HepG2 (cell line): ENCODE results near the gene BARHL2. TPM values are rescaled to one million over a fixed set of nuclear protein-coding genes. Genes with fewer than 3 reads are reported as not detected.

Source experiments
- ATAC-seq: fragments of 200-7000 bp; cut with Tn5 transposase; 3 replicates; pipeline ENCODE4 v1.9.1; 2020; ENCODE audit warnings: mild to moderate bottlenecking, moderate library complexity
- BruUV-seq: library from RNA; stranded (reverse); fragments of 400-500 nt; replicated peaks from 2 replicates; lab custom pipeline; 2021; lab: Mats Ljungman, UMichigan
- CTCF ChIA-PET: fragments of 300-600 bp; formaldehyde crosslinking; extraction: SDS; loops from one replicate; lab custom pipeline; 2021; ENCODE audit warnings: low total read pairs, inconsistent platforms, low intra/inter-chr PET ratio; lab: Yijun Ruan, JAX
- POLR2A ChIA-PET: fragments of 350-600 bp; sonication (Branson Sonifier 250); formaldehyde crosslinking; loops from one replicate; lab custom pipeline; 2020; ENCODE audit warnings: antibody characterized with exemption, inconsistent platforms; lab: Yijun Ruan, JAX
- DNase-seq: peaks from one replicate; pipeline ENCODE4 v3.0.0-alpha.2; 2015; ENCODE audit warnings: low spot score
- FAIRE-seq: peaks from 3 replicates; lab custom pipeline; 2011; peaks lifted over from hg19 to GRCh38; lab: Jason Lieb, UNC
- H2AFZ ChIP-seq: one replicate; pipeline ENCODE4 v1.6.1; 2011; ENCODE audit warnings: low read length, inconsistent platforms
- H3K27ac ChIP-seq: fragments of 300-600 bp; 3 replicates; pipeline ENCODE4 v1.8.0; 2011; ENCODE audit warnings: mixed run types, mild to moderate bottlenecking, mixed read lengths, low read length, inconsistent platforms; ENCODE audit not compliant: insufficient read depth; ENCODE audit errors: extremely low read length
- H3K27me3 ChIP-seq, 2 experiments: fragments of 200-600 bp in 1 of 2; 2 replicates in 1 of 2; 3 replicates in 1 of 2; pipeline versions ENCODE4 v1.6.0 to v1.8.0; 2011; ENCODE audit warnings: low read length in 2 of 2, mild to moderate bottlenecking in 2 of 2, moderate library complexity in 2 of 2, inconsistent platforms in 1 of 2; ENCODE audit not compliant: insufficient read depth in 2 of 2, control insufficient read depth in 1 of 2
- H3K36me3 ChIP-seq, 2 experiments: fragments of 200-600 bp in 1 of 2; replicated peaks in 1 of 2; 2 replicates in 1 of 2; 3 replicates in 1 of 2; pipeline versions ENCODE4 v1.5.1 to v1.8.0; 2011; ENCODE audit warnings: low read length in 2 of 2, inconsistent platforms in 1 of 2; ENCODE audit not compliant: insufficient read depth in 2 of 2, control insufficient read depth in 1 of 2
- H3K4me1 ChIP-seq: 2 replicates; pipeline ENCODE4 v1.5.1; 2012; ENCODE audit warnings: low read length, inconsistent platforms; ENCODE audit not compliant: insufficient read depth
- H3K4me2 ChIP-seq: 2 replicates; pipeline ENCODE4 v1.6.0; 2011; ENCODE audit warnings: low read depth, low read length, inconsistent platforms
- H3K4me3 ChIP-seq, 3 experiments: fragments of 200-600 bp in 1 of 3; sonication (generic), shearing (Covaris generic) in 1 of 3; replicated peaks in 1 of 3; 2 replicates each; pipeline ENCODE4 v1.5.1; 2011 to 2016; ENCODE audit warnings: low read length in 3 of 3, inconsistent platforms in 2 of 3, low read depth in 2 of 3, mild to moderate bottlenecking in 2 of 3, control low read depth in 1 of 3, mixed read lengths in 1 of 3; ENCODE audit not compliant: insufficient read depth in 1 of 3
- H3K79me2 ChIP-seq: one replicate; pipeline ENCODE4 v1.6.1; 2011; ENCODE audit warnings: low read length, inconsistent platforms; ENCODE audit not compliant: insufficient read depth
- H3K9ac ChIP-seq: 2 replicates; pipeline ENCODE4 v1.6.0; 2011; ENCODE audit warnings: mild to moderate bottlenecking, low read depth, low read length, inconsistent platforms; ENCODE audit not compliant: insufficient read depth
- H3K9me3 ChIP-seq: 2 replicates; pipeline ENCODE4 v1.5.1; 2012; ENCODE audit warnings: mild to moderate bottlenecking, low read length
- H4K20me1 ChIP-seq: 2 replicates; pipeline ENCODE4 v1.6.0; 2011; ENCODE audit warnings: inconsistent platforms, mild to moderate bottlenecking, low read length, moderate library complexity; ENCODE audit not compliant: insufficient read depth
- MAFK ChIP-seq, 2 experiments: IDR thresholded peaks in 1 of 2; conservative IDR thresholded peaks in 1 of 2; 2 replicates each; pipeline ENCODE4 v1.6.1; 2011; ENCODE audit warnings: improper control_type of control experiment in 2 of 2, low read length in 2 of 2
- WGBS: methylation state at CpG from one replicate; pipeline ENCODE4 v1.1.6; 2017; ENCODE audit warnings: low lambda C conversion rate; 5-methylcytosine and 5-hydroxymethylcytosine counted together
- in situ Hi-C: cut with HindIII; loops from 2 replicates; pipeline ENCODE4 v1.10.0; 2017; ENCODE audit warnings: low pct_unique_long_range_greater_than_20kb; ENCODE audit not compliant: extremely low pct_ligation_motif_present
- intact Hi-C: fragments of 100-400 bp; cut with micrococcal nuclease; formaldehyde crosslinking; loops from one replicate; pipeline ENCODE4 v1.10.0; 2022; ENCODE audit not compliant: unreplicated experiment
- polyA plus RNA-seq, 8 experiments: library from polyadenylated mRNA; depleted of rRNA in 3 of 8; stranded (reverse) in 7 of 8; unstranded in 1 of 8; fragments of >200 nt; fragmentation: Illumina TruSeq in 4 of 8; extraction: Trizol in 4 of 8; gene quantifications; 2 replicates each; pipeline versions ENCODE4 v1.2.1 to v1.2.3, GENCODE V29; 2011 to 2016; ENCODE audit warnings: low read depth in 4 of 8, missing spikeins in 1 of 8, mixed read lengths in 1 of 8; ENCODE audit not compliant: insufficient read depth in 1 of 8
- total RNA-seq, 5 experiments: library from RNA; depleted of rRNA; stranded (reverse); fragments of >200 nt; fragmentation: Illumina TruSeq; extraction: Trizol; gene quantifications; 2 replicates each; pipeline ENCODE4 v1.2.3, GENCODE V29; 2016; ENCODE audit warnings: low read depth in 1 of 5
- TF ChIP-seq, protein P1 (sequence below): sonication (generic); formaldehyde crosslinking; IDR thresholded peaks from 2 replicates; pipeline ENCODE4 v1.4.0; 2020; ENCODE audit warnings: missing genetic modification reagents, borderline replicate concordance
- TF ChIP-seq, protein P2 (sequence below): sonication (generic); formaldehyde crosslinking; IDR thresholded peaks from 2 replicates; pipeline ENCODE4 v1.5.0; 2020; ENCODE audit warnings: mild to moderate bottlenecking, missing genetic modification reagents
- TF ChIP-seq, protein P3 (sequence below): IDR thresholded peaks from 2 replicates; pipeline ENCODE4 v1.4.0; 2020; ENCODE audit warnings: mild to moderate bottlenecking, missing genetic modification reagents
- TF ChIP-seq, protein P4 (sequence below): sonication (generic); formaldehyde crosslinking; IDR thresholded peaks from 2 replicates; pipeline ENCODE4 v1.5.0; 2020; ENCODE audit warnings: missing genetic modification reagents, mild to moderate bottlenecking, borderline replicate concordance

Gene BARHL2
- total and polyA plus RNA-seq, 2 of the 13 experiments (the other 11 are each of a cell fraction or from before 2014, with no cell fraction given) = not detected

DNA sequence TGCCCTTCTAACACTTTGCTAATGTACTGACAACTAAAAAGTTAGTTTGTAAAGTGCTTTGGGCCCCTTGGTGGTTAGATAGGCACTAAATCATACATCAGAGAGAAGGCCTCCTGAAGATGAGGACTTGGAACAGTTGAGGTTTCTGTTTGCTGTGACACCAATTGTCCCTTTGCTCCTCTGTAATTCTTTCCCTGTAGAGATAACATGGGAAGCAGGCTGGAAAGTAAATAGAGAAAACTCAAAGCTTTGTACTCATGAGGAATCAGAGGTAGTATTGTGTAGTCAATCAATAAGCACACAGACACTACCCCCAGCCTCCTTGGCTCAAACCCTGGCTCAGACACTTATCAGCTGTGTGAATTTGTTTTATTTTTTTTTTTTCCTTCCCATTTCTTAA, 31.6 kb upstream of the BARHL2 start (continued):
- TF ChIP-seq, protein P1, sequence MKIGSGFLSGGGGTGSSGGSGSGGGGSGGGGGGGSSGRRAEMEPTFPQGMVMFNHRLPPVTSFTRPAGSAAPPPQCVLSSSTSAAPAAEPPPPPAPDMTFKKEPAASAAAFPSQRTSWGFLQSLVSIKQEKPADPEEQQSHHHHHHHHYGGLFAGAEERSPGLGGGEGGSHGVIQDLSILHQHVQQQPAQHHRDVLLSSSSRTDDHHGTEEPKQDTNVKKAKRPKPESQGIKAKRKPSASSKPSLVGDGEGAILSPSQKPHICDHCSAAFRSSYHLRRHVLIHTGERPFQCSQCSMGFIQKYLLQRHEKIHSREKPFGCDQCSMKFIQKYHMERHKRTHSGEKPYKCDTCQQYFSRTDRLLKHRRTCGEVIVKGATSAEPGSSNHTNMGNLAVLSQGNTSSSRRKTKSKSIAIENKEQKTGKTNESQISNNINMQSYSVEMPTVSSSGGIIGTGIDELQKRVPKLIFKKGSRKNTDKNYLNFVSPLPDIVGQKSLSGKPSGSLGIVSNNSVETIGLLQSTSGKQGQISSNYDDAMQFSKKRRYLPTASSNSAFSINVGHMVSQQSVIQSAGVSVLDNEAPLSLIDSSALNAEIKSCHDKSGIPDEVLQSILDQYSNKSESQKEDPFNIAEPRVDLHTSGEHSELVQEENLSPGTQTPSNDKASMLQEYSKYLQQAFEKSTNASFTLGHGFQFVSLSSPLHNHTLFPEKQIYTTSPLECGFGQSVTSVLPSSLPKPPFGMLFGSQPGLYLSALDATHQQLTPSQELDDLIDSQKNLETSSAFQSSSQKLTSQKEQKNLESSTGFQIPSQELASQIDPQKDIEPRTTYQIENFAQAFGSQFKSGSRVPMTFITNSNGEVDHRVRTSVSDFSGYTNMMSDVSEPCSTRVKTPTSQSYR (CRISPR knock-in tag) = peak; percentile 30; the same call in 1 of the 2 replicates
- TF ChIP-seq, protein P2, sequence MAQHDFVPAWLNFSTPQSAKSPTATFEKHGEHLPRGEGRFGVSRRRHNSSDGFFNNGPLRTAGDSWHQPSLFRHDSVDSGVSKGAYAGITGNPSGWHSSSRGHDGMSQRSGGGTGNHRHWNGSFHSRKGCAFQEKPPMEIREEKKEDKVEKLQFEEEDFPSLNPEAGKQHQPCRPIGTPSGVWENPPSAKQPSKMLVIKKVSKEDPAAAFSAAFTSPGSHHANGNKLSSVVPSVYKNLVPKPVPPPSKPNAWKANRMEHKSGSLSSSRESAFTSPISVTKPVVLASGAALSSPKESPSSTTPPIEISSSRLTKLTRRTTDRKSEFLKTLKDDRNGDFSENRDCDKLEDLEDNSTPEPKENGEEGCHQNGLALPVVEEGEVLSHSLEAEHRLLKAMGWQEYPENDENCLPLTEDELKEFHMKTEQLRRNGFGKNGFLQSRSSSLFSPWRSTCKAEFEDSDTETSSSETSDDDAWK (CRISPR knock-in tag) = no peak
- TF ChIP-seq, protein P3, sequence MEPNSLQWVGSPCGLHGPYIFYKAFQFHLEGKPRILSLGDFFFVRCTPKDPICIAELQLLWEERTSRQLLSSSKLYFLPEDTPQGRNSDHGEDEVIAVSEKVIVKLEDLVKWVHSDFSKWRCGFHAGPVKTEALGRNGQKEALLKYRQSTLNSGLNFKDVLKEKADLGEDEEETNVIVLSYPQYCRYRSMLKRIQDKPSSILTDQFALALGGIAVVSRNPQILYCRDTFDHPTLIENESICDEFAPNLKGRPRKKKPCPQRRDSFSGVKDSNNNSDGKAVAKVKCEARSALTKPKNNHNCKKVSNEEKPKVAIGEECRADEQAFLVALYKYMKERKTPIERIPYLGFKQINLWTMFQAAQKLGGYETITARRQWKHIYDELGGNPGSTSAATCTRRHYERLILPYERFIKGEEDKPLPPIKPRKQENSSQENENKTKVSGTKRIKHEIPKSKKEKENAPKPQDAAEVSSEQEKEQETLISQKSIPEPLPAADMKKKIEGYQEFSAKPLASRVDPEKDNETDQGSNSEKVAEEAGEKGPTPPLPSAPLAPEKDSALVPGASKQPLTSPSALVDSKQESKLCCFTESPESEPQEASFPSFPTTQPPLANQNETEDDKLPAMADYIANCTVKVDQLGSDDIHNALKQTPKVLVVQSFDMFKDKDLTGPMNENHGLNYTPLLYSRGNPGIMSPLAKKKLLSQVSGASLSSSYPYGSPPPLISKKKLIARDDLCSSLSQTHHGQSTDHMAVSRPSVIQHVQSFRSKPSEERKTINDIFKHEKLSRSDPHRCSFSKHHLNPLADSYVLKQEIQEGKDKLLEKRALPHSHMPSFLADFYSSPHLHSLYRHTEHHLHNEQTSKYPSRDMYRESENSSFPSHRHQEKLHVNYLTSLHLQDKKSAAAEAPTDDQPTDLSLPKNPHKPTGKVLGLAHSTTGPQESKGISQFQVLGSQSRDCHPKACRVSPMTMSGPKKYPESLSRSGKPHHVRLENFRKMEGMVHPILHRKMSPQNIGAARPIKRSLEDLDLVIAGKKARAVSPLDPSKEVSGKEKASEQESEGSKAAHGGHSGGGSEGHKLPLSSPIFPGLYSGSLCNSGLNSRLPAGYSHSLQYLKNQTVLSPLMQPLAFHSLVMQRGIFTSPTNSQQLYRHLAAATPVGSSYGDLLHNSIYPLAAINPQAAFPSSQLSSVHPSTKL = peak; percentile 45; the same call in 1 of the 2 replicates

DNA sequence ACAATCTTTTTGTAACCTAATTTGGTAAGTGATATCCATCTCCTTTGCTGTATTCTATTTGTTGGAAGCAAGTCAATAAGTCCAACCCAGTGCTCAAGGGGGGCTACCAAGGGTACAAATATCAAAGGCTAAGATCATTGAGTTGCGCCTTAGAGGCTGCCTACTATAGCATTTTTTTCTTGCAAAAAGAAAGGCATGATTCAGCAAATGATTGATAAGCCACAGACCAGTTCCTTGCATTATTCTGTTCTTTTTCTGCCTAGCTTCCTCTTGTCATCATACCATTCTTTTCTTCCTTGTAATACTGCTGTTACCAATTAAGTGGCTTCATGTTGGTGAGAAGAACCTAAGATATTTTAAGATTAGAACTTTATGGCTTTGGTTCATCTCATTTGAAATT, 29.8 kb upstream of the BARHL2 start:
- BruUV-seq = no TSS peak
- ChIA-PET POLR2A (no interaction called here), CTCF (no interaction called here)
- TF ChIP-seq MAFK (conservative IDR thresholded peaks at IDR 0.05 in 1 of 2, IDR thresholded peaks at IDR 0.05 in 1 of 2; ENCODE audit: low read length in 2 of 2) = peak in 1 of 2 experiments; percentile 28; a peak in 1 of 4 replicates
- TF ChIP-seq, protein P4, sequence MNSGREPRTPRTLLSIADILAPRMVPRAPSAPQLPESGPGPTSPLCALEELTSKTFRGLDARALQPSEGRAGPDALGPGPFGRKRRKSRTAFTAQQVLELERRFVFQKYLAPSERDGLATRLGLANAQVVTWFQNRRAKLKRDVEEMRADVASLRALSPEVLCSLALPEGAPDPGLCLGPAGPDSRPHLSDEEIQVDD = no peak
- Histone ChIP-seq H3K79me2 (no peaks in the 10 kb centered on the region), H3K9ac (no peak overlapping the region), H3K4me2 (no peak overlapping the region), H4K20me1 (no peaks in the 10 kb centered on the region), H3K27ac (no peak overlapping the region), H3K36me3 (no peaks in the 10 kb centered on the region), H3K4me3 (no peak overlapping the region), H3K9me3 (no peaks in the 10 kb centered on the region), H3K27me3 (peaks cover 1 to 3% of the 10 kb centered on the region in 2 experiments; a peak in 1 of 5 replicates), H2AFZ (no peak overlapping the region), H3K4me1 (peaks cover 13% of the 10 kb centered on the region)
- ATAC-seq = no peak
- intact Hi-C loops = no loop called here
- in situ Hi-C loops = no loop called here
- FAIRE-seq = no peak
- DNase-seq = no peak
- 89% methylated on average over 1 of the region's 1 CpG for WGBS
